Astrocyte of the cerebellum (primary cell): ENCODE measurements around the gene RAMACL.

ENCODE experiments used
- DNase-seq: peaks from one replicate; pipeline ENCODE4 v3.0.0-alpha.2; 2011; ENCODE audit warnings: low read depth
- H3K4me3 ChIP-seq: 2 replicates; pipeline ENCODE4 v1.5.1; 2011; ENCODE audit warnings: mild to moderate bottlenecking, low read depth, low read length, moderate library complexity
- CTCF ChIP-seq: IDR thresholded peaks from 2 replicates; pipeline ENCODE4 v1.5.1; 2012; ENCODE audit warnings: low read length, low read depth, moderate library complexity, mild to moderate bottlenecking; ENCODE audit errors: missing control alignments
- in situ Hi-C: cut with HindIII; loops from 2 replicates; pipeline ENCODE4 v1.10.0; 2017; ENCODE audit warnings: low sequenced_read_pairs

Gene RAMACL

GRCh38 chr6:166579237-166579850 is 7.1 kb downstream of the RAMACL start:
- no peak for TF ChIP-seq CTCF
- H3K4me3 ChIP-seq = no peak overlapping the region
- DNase-seq = no peak
- in situ Hi-C loops = no loop called here

GRCh38 chr6:166578536-166579236 is 7.8 kb downstream of the RAMACL start:
- TF ChIP-seq CTCF = no peak
- in situ Hi-C loops = no loop called here
- H3K4me3 ChIP-seq = no peak overlapping the region
- no peak for DNase-seq

DNA sequence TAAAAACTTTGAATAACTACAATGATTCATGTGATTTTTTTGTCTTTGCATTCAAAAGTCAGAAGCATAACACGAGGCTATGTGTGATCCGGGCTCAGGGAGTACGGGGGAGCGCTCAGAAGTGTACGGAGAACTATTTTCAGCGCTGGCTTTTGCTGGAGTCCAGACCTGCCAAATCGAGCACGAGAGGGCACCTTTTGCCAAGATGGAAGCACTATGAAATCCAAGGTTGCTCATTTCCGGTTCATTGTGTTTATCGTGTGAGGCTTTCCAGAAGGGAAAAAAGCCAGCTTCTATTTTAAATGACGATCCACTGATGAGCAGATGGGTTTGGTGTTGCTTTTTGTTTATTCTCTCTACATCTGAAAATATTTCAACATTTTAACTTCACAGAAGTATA is 11.3 kb downstream of the RAMACL start:
- DNase-seq = peak; percentile 72
- no peak for TF ChIP-seq CTCF
- in situ Hi-C loops = no loop called here
- H3K4me3 ChIP-seq = no peak overlapping the region

DNA sequence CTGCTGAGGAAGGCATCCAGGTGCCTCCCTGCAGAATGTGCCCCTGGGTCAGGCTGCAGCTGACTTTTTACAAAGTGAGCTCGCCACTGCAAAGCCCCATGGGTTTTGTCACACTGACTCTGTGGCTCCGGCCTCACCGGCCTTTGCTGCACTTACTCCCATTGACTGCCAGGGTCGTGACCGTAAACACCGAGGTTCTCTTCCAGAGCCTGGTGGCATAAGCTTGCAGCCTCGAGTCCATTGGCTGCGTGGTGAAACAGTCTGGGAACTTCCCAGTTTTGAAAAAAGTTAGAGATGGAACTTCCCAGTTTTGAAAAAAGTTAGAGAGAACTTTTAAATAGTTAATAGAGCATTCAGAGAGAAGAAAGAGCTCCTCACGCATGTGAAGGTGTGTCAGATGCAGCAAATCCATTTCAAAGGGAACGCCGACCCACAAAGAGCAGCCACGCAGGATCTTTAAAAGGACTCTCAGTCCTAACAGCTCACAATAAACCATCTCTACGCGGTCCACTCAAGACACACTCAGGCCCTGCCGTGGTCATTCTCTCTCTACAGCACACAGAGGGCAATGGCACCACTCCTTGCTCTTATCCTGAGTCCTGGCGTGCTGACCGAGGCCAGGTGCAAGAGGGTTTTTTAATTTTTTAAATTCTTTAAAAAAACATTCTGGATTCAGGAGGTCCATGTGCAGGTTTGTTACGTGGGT is 12.8 kb downstream of the RAMACL start:
- H3K4me3 ChIP-seq = no peak overlapping the region
- no peak for DNase-seq
- in situ Hi-C loops = no loop called here
- TF ChIP-seq CTCF = no peak

GRCh38 chr6:166572370-166573261 is 13.9 kb downstream of the RAMACL start:
- H3K4me3 ChIP-seq = no peak overlapping the region
- TF ChIP-seq CTCF = no peak
- no peak for DNase-seq
- in situ Hi-C loops = no loop called here

DNA sequence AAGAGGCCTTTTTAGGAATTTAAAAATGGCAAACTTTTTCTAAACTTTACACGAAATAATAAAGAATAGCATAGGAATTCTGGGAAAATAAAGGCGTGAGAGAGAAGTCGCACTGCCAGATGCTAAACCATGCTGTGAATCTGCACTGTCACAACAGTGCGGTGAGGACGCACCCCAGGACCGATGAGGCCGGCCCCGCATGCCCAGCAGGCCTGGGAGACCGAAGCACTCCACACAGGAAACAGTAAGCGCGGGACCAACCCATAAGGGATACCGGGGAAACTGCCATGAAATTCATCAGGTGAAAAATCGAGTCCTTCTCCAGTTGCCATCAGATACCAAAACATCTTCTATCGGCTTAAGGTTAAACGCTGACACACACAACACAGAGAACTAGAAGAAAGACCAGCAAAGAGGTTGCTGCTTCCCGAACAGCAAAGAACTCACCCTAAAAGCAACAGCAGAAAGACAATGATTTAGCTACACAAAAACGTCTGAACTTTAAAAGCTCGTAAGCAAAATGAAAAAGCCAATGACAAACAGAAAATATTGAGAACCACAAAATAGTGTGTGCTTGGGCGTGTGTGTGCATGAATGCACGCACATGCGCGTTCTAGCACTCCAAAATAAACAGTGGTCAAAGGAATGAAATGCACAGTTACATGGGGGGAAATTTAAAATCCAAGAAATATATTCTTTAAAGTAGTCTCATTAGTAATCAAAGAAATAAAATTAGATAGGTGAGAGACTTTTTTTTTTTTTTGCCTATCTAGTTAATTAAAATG is 15.4 kb downstream of the RAMACL start:
- DNase-seq = no peak
- no peak overlapping the region for H3K4me3 ChIP-seq
- TF ChIP-seq CTCF = no peak
- in situ Hi-C loops = no loop called here
